ENCODE data around the gene RAB8B. TPM values are rescaled to one million over a fixed set of nuclear protein-coding genes. Genes with fewer than 3 reads are reported as not detected.

The RAB8B gene
- total and polyA plus RNA-seq, 9 of the 15 experiments (the other 6 are each of a cell fraction or from before 2014, with no cell fraction given): 7.8 to 32.1 (median 24.2) TPM

GRCh38 chr15:63212050-63213004 is 22.9 kb downstream of the RAB8B start (continued):
- TF ChIP-seq CHD7 (IDR thresholded peaks at IDR 0.05; ENCODE audit: low read depth, low read length) (no peak), KLF1 (tag; IDR thresholded peaks at IDR 0.05) (no peak), STAT5A (IDR thresholded peaks at IDR 0.05; ENCODE audit: borderline replicate concordance, low read length) (no peak), IRF2 (CRISPR knock-in tag; IDR thresholded peaks at IDR 0.05) (no peak), SMAD4 (CRISPR knock-in tag; conservative IDR thresholded peaks at IDR 0.05) (no peak), ETV1 (tag; conservative IDR thresholded peaks at IDR 0.05; ENCODE audit: low read depth) (peak; percentile 78), DIDO1 (tag; IDR thresholded peaks at IDR 0.05; ENCODE audit: low read depth) (no peak), STAT5B (CRISPR knock-in tag; IDR thresholded peaks at IDR 0.05) (no peak), HIVEP1 (CRISPR knock-in tag; IDR thresholded peaks at IDR 0.05) (no peak), ARID4B (CRISPR knock-in tag; IDR thresholded peaks at IDR 0.05) (no peak)
